Lung (tissue), 12 donors: ENCODE measurements around the gene CDK2. TPM values are rescaled to one million over a fixed set of nuclear protein-coding genes. Genes with fewer than 3 reads are reported as not detected.
A peak's percentile ranks its signal among the peaks of the same experiment; 100 is the strongest.

Source experiments
- ATAC-seq: fragments of 200-7000 bp; cut with Tn5 transposase; one replicate; pipeline ENCODE4 v1.9.1; 2020; ENCODE audit warnings: moderate number of reproducible peaks; ENCODE audit not compliant: insufficient read depth, low FRiP score
- DNase-seq, 3 donors: peaks; one replicate each; pipeline ENCODE4 v3.0.0-alpha.2; 2013 to 2017
- H3K27ac ChIP-seq, 2 donors: one replicate each; pipeline ENCODE4 v1.5.1; 2013; ENCODE audit warnings: mild to moderate bottlenecking in 2 of 2, moderate library complexity in 2 of 2, control low read depth in 1 of 2, inconsistent platforms in 1 of 2, low read depth in 1 of 2, low read length in 1 of 2
- H3K27me3 ChIP-seq, 3 donors: one replicate each; pipeline ENCODE4 v1.5.1; 2013; ENCODE audit warnings: low read length in 2 of 3; ENCODE audit not compliant: control insufficient read depth in 3 of 3, insufficient read depth in 3 of 3
- H3K36me3 ChIP-seq, 4 donors: one replicate each; pipeline ENCODE4 v1.5.1; 2013; ENCODE audit warnings: low read length in 4 of 4, mild to moderate bottlenecking in 1 of 4, moderate library complexity in 1 of 4; ENCODE audit not compliant: control insufficient read depth in 4 of 4, insufficient read depth in 4 of 4
- H3K4me1 ChIP-seq, 5 donors: one replicate each; pipeline ENCODE4 v1.5.1; 2013; ENCODE audit warnings: low read length in 5 of 5, mild to moderate bottlenecking in 2 of 5, moderate library complexity in 1 of 5; ENCODE audit not compliant: control insufficient read depth in 5 of 5, insufficient read depth in 5 of 5
- H3K4me3 ChIP-seq: one replicate; pipeline ENCODE4 v1.5.1; 2013; ENCODE audit warnings: mild to moderate bottlenecking, control low read depth, moderate library complexity
- H3K9ac ChIP-seq, 2 donors: one replicate each; pipeline ENCODE4 v1.5.1; 2013; ENCODE audit warnings: low read length in 2 of 2, control low read depth in 1 of 2; ENCODE audit not compliant: insufficient read depth in 1 of 2
- H3K9me3 ChIP-seq, 4 donors: one replicate each; pipeline ENCODE4 v1.5.1; 2013; ENCODE audit warnings: low read length in 3 of 4, mild to moderate bottlenecking in 1 of 4, moderate library complexity in 1 of 4; ENCODE audit not compliant: control insufficient read depth in 4 of 4, insufficient read depth in 3 of 4
- CTCF ChIP-seq: IDR thresholded peaks from 2 replicates; pipeline ENCODE4 v1.5.1; 2012; ENCODE audit warnings: mild to moderate bottlenecking; ENCODE audit errors: control extremely low read depth, extremely low read depth
- WGBS, 2 donors: extraction: QIAGEN DNeasy Blood & Tissue Kit; methylation state at CpG; one replicate each; pipeline ENCODE4 v1.1.7; 2013; 5-methylcytosine and 5-hydroxymethylcytosine counted together
- polyA plus RNA-seq, 2 donors: library from polyadenylated mRNA; stranded (reverse); fragments of 200-250 nt; gene quantifications; one replicate each; pipeline ENCODE4 v1.2.1, GENCODE V29; 2013
- total RNA-seq, 2 donors: library from RNA; depleted of rRNA in 1 of 2; stranded (reverse); fragments of >200 nt in 1 of 2; gene quantifications; one replicate each; pipeline ENCODE4 v1.2.1, GENCODE V29; 2014 to 2021
- donor health status: control.
- donor health status: control.
- donor health status: Bipolar disorder and iron deficiency.
- donor health status: healthy.
- donor health status: DM: yes; HTN: yes; CAD: no.

CDK2 gene
- total and polyA plus RNA-seq, 4 donors = 13.0 to 28.0 (median 26.5) TPM

GRCh38 chr12:55940065-55940732, 26.4 kb upstream of the CDK2 start:
- WGBS, 2 donors = 16 to 21% methylated on average over 18 of the region's 18 CpGs
- peaks cover 0 to 6% (median 0%) of the 10 kb centered on the region in 5 donors for H3K4me1 ChIP-seq
- H3K4me3 ChIP-seq = no peak overlapping the region
- DNase-seq (peak; percentile 86 to 92 (median 89)), ATAC-seq (peak; percentile 93)
- H3K9ac ChIP-seq = no peak overlapping the region
- no peaks in the 10 kb centered on the region for H3K27me3 ChIP-seq
- H3K27ac ChIP-seq = peak overlapping the region in 1 of 2 donors; percentile 40
- TF ChIP-seq CTCF = peak; percentile 86
- H3K36me3 ChIP-seq = peaks cover 0 to 9% (median 1%) of the 10 kb centered on the region in 4 donors
- H3K9me3 ChIP-seq = no peaks in the 10 kb centered on the region

- H3K4me1 ChIP-seq = peaks cover 0 to 6% (median 0%) of the 10 kb centered on the region in 5 donors
- ATAC-seq (no peak), DNase-seq (no peak)
- H3K27ac ChIP-seq = no peak overlapping the region
- no peak for TF ChIP-seq CTCF
- no peak overlapping the region for H3K9ac ChIP-seq
- H3K4me3 ChIP-seq = no peak overlapping the region
- H3K36me3 ChIP-seq = peaks cover 0 to 9% (median 1%) of the 10 kb centered on the region in 4 donors
- H3K9me3 ChIP-seq = no peaks in the 10 kb centered on the region
- WGBS, 2 donors = 86 to 95% methylated on average over 4 of the region's 4 CpGs
- no peaks in the 10 kb centered on the region for H3K27me3 ChIP-seq
Measured at GRCh38 chr12:55942055-55942454, 24.6 kb upstream of the CDK2 start.

- 97% methylated on average over 1 of the region's 1 CpG for WGBS, 2 donors
- no peak for TF ChIP-seq CTCF
- no peak overlapping the region for H3K4me3 ChIP-seq
- H3K27me3 ChIP-seq = no peaks in the 10 kb centered on the region
- no peaks in the 10 kb centered on the region for H3K9me3 ChIP-seq
- peaks cover 0 to 6% (median 0%) of the 10 kb centered on the region in 5 donors for H3K4me1 ChIP-seq
- no peak overlapping the region for H3K9ac ChIP-seq
- H3K36me3 ChIP-seq = peaks cover 0 to 9% (median 1%) of the 10 kb centered on the region in 4 donors
- no peak for DNase-seq
- no peak overlapping the region for H3K27ac ChIP-seq
- ATAC-seq = no peak
Measured at GRCh38 chr12:55942577-55943136, 24.0 kb upstream of the CDK2 start.
